ENCODE results near the gene PNMA8C.
A peak's percentile ranks its signal among the peaks of the same experiment; 100 is the strongest.

The PNMA8C gene

GRCh38 chr19:46429999-46430398 lies 1.3 kb upstream of the PNMA8C start:
- TF ChIP-seq BACH2 (CRISPR knock-in tag; IDR thresholded peaks at IDR 0.05; ENCODE audit: borderline replicate concordance) (no peak), POU6F1 (CRISPR knock-in tag; IDR thresholded peaks at IDR 0.05; ENCODE audit: borderline replicate concordance, low read depth) (no peak), ISL1 (CRISPR knock-in tag; IDR thresholded peaks at IDR 0.05) (no peak), GLIS3 (CRISPR knock-in tag; IDR thresholded peaks at IDR 0.05) (no peak), RARB (CRISPR knock-in tag; IDR thresholded peaks at IDR 0.05) (no peak), SNAI2 (CRISPR knock-in tag; IDR thresholded peaks at IDR 0.05) (no peak), PATZ1 (CRISPR knock-in tag; IDR thresholded peaks at IDR 0.05; ENCODE audit: borderline replicate concordance) (no peak), OSR1 (CRISPR knock-in tag; IDR thresholded peaks at IDR 0.05) (no peak), ZNF565 (CRISPR knock-in tag; conservative IDR thresholded peaks at IDR 0.05; ENCODE audit: low read depth) (no peak), CREB5 (CRISPR knock-in tag; IDR thresholded peaks at IDR 0.05; ENCODE audit: low read depth) (no peak), TSHZ2 (CRISPR knock-in tag; IDR thresholded peaks at IDR 0.05) (no peak), CSRNP3 (CRISPR knock-in tag; IDR thresholded peaks at IDR 0.05) (no peak), CSDC2 (CRISPR knock-in tag; IDR thresholded peaks at IDR 0.05) (no peak)
- no peak for ATAC-seq

GRCh38 chr19:46427518-46428045 lies 1.2 kb downstream of the PNMA8C start:
- no peak; the same call in 2 of the 3 replicates for ATAC-seq

GRCh38 chr19:46426506-46427162 lies 2.1 kb downstream of the PNMA8C start:
- peak; percentile 77 for ATAC-seq
- TF ChIP-seq SNAI2 (CRISPR knock-in tag; IDR thresholded peaks at IDR 0.05) (no peak), TOX (CRISPR knock-in tag; IDR thresholded peaks at IDR 0.05; ENCODE audit: borderline replicate concordance) (no peak), ZC3H10 (CRISPR knock-in tag; IDR thresholded peaks at IDR 0.05) (no peak), ZNF70 (CRISPR knock-in tag; IDR thresholded peaks at IDR 0.05) (no peak), POU6F1 (CRISPR knock-in tag; IDR thresholded peaks at IDR 0.05; ENCODE audit: borderline replicate concordance, low read depth) (no peak), CREB5 (CRISPR knock-in tag; IDR thresholded peaks at IDR 0.05; ENCODE audit: low read depth) (no peak), CSDC2 (CRISPR knock-in tag; IDR thresholded peaks at IDR 0.05) (no peak), ZNF565 (CRISPR knock-in tag; conservative IDR thresholded peaks at IDR 0.05; ENCODE audit: low read depth) (no peak), PPARA (CRISPR knock-in tag; IDR thresholded peaks at IDR 0.05; ENCODE audit: borderline replicate concordance) (no peak), BACH2 (CRISPR knock-in tag; IDR thresholded peaks at IDR 0.05; ENCODE audit: borderline replicate concordance) (no peak), ZNF8 (CRISPR knock-in tag; IDR thresholded peaks at IDR 0.05) (no peak), ESRRG (CRISPR knock-in tag; IDR thresholded peaks at IDR 0.05) (no peak)

More at GRCh38 chr19:46427518-46428045, 1.2 kb downstream of the PNMA8C start:
- TF ChIP-seq ARNTL (CRISPR knock-in tag; IDR thresholded peaks at IDR 0.05; ENCODE audit: borderline replicate concordance, low read depth) (no peak), ZNF8 (CRISPR knock-in tag; IDR thresholded peaks at IDR 0.05) (no peak), ZNF70 (CRISPR knock-in tag; IDR thresholded peaks at IDR 0.05) (no peak), CSRNP3 (CRISPR knock-in tag; IDR thresholded peaks at IDR 0.05) (no peak), ISL1 (CRISPR knock-in tag; IDR thresholded peaks at IDR 0.05) (no peak), PPARA (CRISPR knock-in tag; IDR thresholded peaks at IDR 0.05; ENCODE audit: borderline replicate concordance) (no peak), RARB (CRISPR knock-in tag; IDR thresholded peaks at IDR 0.05) (no peak)

Data from SK-N-SH treated with all-trans-retinoic acid at 6 μM for 48 hours (cell line).